NCI-H1436 (cell line): ENCODE data around the gene C13orf42.
A peak's percentile ranks its signal among the peaks of the same experiment; 100 is the strongest.

Experiments
- DNase-seq: peaks from one replicate; lab custom pipeline; 2025; lab: John Stamatoyannopoulos, UW

The C13orf42 gene

GRCh38 chr13:51065372-51066090 is 45.5 kb downstream of the C13orf42 start:
- DNase-seq: no peak

GRCh38 chr13:51064753-51065152 is 46.3 kb downstream of the C13orf42 start:
- DNase-seq: no peak

- no peak for DNase-seq
Measured at GRCh38 chr13:51063909-51064308, 47.2 kb downstream of the C13orf42 start.

DNA sequence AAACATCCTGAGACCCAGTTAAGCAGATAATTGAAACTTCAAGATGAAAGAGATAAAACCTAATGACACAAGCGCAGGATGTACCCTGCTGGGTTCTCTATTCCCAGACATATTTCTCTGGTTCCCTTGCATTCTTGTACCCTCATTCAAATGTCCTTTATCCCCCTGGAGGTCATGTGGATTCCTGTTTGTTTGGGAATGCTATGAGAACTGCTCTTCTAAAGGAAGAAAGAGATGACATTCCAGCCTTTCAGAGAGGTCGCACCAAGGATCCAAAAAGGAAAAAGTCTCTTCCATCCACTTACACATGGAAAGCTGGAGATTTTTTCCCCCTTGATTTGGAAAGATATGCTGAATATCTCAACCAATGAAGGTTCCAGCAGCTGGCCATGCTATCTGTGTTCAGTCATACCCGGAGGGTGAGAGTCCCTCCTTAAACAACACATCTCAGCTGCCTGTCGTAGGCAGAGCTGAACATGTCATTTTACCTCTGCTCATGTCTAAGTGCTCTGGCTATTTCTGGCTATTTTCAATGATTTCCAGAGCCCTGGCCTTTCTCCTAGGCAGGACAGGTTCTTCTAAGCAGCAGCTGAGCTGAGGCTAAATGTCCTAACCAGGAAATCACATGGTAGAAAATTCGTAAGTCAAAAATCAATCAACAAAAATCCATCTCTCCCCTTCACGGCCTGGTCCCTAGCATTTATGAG is 52.5 kb downstream of the C13orf42 start:
- no peak for DNase-seq

GRCh38 chr13:51057906-51058305 is 53.2 kb downstream of the C13orf42 start:
- DNase-seq: no peak

DNA sequence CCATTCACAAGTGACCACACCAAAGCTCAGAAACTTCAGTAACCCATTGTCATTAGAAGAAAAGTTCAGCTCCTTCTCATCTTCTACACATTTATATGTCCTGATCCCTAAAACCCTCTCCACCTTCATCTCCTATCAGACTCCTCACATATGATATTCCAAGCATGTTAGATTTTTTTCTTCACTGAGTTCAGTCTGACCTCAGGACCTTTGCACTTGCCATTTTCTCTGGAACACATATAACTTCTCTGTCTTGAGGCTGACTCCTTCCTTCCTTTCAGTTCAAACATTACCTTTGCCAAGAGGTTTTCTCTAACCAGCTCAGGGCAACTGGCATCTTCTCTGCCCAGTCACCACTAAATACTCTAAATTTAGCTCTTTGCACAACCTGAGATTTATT is 54.1 kb downstream of the C13orf42 start:
- no peak for DNase-seq

DNA sequence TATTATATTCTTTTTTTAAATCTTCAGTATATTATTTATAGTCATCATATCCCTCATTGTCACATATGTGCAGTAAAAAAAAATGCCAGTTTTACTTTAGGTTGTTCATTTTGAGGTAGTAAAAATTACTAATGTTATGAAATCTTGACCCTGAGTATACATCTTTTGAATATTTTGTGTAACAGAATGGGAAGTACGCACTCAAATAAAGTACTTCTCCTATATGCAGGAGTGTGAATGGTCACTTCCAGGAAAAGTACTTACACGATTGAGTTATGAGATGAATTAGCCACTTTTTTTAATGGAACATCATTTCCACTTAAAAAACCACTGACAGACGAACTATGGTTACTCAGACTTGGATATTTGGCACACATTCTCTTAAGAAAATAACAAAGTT is 58.5 kb downstream of the C13orf42 start:
- DNase-seq: no peak

- no peak for DNase-seq
Measured at GRCh38 chr13:51050021-51050830, 60.8 kb downstream of the C13orf42 start.

DNA sequence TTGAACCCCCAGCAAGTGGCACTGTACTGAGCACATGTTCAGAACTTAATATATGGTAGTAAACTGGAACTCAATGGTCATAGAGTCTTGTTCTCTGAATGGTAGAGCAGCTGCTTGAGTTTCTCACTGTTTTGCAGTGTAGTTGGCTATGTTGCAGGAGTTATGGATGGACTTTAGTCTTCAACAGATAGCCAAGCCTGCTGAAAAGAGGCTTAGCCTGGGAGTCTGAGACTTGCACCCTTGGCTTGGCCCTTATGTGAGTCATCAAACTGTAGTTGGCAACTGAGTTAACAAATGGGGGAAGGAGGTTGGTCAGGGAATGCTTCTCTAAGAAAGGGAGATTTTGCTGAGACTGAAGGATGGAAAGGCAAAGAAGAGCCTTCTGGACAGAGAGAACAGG is 62.5 kb downstream of the C13orf42 start:
- no peak for DNase-seq

GRCh38 chr13:51048166-51048461 is 63.0 kb downstream of the C13orf42 start:
- DNase-seq: no peak

DNA sequence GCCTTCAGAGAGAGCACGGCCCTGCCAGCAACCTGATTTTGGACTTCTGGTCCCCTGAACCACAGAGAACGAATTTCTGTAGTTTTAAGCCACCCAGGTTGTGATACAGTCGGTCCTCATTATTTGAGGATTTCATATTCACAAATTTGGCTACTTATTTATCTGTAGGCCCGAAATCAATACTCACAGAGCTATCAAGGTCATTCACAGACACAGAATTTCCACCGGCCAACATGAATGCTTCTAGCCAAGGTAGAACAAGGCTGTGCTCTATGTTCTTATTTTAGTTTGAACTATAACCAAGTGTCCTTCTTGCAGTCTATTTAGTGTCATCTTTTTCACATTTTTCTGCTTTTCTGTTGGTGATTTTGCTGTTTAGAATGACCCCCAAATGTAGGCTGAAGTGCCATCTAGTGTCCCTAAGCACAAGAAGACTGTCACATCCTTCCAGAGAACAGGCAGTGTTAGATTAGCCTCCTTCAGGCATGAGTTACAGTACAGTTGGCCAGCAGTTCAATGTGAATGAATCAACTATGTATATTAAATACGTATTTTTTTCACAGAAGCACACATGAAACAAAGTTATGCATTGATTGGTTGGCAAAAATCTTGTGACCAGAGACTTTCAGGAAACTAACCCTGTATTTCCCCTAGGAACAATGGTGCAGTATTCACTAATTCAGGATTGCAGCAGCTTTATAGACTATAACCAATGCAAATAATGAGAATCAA is 63.5 kb downstream of the C13orf42 start:
- no peak for DNase-seq

- no peak for DNase-seq
Measured at GRCh38 chr13:51045451-51045850, 65.6 kb downstream of the C13orf42 start.

DNA sequence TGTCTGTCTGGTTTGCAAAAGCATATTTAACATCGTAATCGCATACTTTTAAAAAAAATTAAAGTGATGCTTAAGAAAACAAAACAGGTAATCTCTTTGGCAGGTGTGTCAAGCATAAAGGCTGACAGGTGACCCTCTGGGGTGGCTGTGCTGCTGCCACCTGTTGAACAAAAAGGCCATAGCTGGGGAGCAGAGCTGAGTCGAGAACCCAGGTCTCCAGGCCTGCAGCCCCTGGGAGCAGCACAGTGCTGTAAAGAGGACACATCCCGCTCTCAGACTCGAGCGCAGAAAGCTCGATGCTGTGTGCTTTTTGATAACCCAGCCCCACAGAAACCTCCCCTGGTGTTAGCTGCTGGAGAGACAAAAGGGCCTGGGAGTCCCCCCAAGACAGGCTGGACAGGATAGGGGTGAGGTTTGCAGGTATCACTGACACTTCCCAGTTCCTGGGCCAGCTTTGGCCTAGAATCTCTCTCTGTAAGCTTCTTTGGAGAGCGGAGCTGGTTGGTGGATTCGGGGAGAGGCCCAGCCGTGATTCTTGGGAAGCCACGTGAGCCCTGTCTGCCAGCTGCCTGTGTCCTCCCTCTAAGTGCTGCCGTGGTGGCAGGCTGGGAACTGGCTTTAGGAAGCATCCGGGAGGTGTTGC is 66.9 kb downstream of the C13orf42 start:
- no peak for DNase-seq

DNA sequence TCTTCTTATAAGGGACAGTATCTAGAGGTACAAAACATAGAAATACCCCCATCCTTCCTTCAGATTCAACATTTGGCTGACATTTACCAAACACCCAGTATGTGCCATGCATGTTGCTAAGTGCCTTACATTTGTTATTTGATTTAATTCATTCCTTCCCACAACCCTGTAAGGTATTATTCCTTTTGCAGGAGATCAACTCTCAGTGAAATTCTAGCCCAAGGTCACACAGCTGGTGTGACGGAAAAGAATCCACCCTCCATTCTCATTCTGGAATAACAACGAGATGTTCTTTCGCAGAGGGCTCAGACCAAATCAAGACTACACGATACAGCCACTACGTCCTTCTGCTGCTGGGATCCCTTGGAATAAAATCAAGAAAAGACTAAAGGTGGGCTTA is 67.8 kb downstream of the C13orf42 start:
- no peak for DNase-seq

- DNase-seq: no peak
Measured at GRCh38 chr13:51041710-51042109, 69.4 kb downstream of the C13orf42 start.

GRCh38 chr13:51041126-51041525 is 69.9 kb downstream of the C13orf42 start:
- peak; percentile 31 for DNase-seq

DNA sequence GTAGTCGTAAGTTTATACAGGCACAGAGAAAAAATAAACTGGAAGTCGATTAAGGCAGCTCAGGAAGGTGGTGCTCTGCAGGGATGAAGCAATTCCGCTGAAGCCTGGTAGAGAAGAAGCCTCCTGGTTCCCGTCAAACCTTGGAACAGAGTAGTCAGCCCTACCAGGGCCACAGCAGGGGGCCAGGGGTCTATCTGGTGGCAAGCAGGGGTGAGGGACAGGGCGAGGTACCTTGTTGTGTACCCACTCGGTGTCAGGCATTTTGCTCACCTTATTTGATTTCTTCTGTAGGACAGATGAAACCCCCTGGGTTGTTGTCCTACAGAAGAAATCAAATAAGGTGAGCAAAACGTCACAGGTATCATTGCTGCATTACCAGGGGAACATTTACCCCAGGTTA is 70.6 kb downstream of the C13orf42 start:
- no peak for DNase-seq

GRCh38 chr13:51036418-51036817 is 74.7 kb downstream of the C13orf42 start:
- no peak for DNase-seq

DNA sequence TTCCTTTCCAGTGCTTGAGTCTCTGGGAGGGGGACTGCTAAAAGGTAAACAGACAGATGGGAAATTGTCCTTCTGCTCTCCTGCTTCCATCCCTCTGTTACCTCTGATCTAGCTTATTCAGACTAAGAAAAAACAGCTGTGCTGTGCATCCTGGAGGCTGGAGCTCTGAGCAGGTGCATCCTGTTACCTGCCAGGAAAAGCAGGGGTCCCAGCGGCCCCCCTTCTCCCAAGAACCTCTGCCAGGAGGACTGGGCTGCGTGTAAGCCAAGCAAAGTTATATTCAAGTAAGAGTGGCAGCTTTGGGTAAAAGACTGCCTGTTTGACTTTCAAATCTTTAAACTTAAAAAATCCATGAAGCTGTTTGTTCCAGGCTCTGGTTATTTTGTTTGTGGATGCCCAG is 75.1 kb downstream of the C13orf42 start:
- no peak for DNase-seq

DNA sequence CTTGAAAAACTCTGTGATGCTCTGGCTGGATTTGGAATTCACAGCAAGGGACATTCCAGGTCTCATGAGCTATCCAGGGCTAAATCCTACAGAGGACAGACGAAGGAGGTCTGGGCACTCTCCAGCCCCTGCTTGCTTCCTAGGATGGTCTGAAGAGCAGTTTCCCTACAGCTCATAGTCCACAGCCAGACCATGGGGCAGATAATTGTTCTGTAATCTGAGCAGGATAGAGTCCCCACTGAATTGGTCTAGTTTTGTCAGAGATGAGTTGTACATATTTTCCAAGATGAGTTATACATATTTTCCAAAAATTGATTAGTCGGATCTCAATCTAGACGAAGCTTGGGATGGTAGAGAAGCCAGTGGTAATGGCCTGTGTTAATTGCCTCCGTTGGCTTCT is 75.6 kb downstream of the C13orf42 start:
- DNase-seq: no peak

- no peak for DNase-seq
Measured at GRCh38 chr13:51034906-51035305, 76.2 kb downstream of the C13orf42 start.
